IPS DF 4.7 (cell line): ENCODE measurements around the gene RHBDL1.

Experiments used
- DNase-seq: peaks from one replicate; pipeline ENCODE4 v3.0.0-alpha.2; 2013; ENCODE audit warnings: low spot score; ENCODE audit errors: extremely low read depth

RHBDL1 gene

DNA sequence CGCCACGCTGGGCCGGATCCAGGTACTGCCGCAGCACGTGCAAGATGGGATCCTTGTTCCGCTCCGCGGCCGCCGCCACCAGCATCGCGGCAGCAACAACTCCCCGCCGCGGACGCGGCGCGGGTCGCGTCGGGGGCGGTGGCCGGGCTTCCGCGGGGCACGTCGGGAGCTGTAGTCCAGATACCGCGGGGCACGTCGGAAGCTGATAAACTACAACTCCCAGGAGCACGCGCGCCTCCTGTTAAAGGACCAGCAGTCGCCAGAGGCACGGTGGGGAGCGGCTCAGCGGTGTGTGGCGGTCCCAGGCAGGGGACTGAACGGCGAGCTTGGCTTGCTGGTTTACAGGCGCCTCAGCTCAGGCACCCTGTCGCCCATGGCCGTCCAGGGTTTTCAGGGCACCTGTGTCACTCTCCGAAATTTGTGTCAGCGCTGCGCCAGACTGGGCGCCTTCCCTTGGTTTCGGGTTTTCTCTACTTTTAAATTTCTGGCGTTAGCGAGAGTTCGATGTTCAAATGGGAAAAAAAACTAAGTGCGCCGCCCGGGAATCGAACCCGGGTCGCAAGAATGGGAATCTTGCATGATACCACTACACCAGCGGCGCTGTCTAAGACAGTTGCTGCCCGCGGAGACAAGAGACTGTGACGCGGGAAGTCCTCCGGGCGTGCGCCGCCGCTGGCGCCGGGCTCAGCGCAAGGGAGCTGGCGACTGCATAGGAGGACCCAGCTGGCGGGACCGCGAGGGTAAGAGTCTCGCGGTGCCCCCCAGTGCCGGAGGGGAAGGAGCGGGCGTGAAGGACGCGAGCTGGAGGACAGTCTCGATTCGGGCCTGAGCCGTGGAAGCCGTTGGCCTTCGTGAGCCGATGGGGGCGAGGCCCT, 39.0 kb upstream of the RHBDL1 start, which contains the start of gene METTL26:
METTL26 (minus strand) TSS at position 100 of the 875 bp plus-strand sequence; CDS start at position 85, 15 bp downstream.
- DNase-seq, result no peak

DNA sequence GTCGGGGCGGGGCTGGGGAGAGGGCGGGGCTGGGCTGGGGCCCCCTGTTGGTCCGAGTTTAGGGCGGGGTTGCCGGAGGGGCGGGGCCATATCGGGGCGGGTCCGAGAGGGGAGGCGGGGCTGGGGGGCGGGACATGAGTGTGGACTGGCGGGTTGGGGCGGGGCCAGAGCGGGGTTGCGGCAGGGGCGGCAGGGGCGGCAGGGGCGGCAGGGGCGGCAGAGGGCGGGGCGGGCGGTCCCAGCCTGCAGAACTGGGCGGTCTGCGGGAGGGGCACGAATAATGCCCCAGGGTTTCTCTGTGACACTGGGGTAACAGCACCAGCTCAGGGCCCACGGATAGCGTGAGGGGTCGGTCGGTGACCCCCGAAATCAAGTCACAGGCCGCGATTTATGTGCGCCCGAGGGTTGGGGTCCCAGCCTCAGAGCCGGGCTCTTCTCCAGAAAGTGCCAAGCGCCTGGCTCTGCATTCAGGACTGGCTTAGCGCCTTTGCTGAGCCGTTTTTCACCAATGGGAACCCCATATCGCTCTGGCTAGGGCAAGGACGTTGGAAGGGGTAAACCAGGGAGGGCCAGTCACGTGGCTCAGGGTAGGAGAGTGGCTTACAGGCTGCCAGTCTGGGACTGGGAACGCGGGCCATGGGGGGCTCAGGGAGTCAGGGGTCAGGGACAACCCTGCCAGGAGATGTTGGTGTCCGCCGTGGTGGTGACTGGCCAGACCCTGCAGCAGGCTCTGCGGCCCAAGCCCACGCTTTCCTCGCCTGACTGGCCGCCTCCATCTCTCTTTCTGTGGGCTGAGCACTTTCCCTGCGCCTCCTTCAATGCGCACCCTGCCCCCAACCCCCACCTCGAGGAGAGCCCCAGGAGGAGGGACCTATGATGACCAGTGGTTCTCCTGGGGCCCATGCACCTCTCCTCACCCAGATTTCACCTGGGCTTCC, 38.1 kb upstream of the RHBDL1 start:
- no peak for DNase-seq

DNA sequence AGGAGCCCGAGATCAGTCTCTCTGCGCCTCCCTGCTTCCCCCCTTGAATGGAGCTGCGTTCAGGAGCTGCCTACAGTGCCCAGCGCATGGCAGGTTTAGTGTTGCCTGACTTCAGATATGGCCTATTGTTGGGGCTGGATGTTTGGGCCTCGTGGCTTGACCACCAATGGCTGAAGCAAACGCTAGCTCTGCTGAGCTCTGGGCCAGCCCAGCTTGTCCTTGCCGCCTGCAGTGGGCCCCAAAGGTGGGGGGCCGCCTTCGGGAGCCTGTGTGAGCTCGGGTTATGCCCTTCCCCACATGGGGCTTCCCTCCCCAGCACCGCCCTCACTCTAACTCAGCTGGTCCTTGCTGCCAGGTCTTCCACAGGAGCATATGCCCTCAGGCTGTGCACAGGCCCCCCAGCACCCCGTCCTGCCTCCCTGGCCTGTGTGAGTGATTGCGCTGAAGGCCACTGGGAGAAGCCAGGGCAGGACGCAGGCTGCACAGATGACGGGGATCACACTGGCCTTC, 37.4 kb upstream of the RHBDL1 start:
- no peak for DNase-seq

DNA sequence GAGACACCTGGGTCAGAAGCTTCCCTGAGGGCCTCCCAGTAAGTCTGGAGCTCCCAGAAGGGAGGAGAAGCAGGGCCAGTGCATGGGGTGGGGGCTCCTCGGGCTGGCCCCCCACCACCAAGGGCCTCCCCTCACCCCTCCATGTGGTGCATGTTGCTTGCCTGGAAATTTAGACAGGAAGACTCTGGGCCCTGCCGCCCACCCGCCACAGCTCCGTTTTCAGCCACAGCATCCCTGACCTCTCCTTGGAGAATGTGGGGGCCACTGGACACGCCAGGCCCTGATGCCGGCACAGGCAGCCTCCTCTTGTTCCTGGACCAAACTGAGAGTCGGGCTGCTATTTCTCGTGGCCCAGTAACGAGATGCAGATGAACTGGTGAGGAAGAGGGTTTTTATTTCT, 36.6 kb upstream of the RHBDL1 start:
- DNase-seq, result no peak

DNA sequence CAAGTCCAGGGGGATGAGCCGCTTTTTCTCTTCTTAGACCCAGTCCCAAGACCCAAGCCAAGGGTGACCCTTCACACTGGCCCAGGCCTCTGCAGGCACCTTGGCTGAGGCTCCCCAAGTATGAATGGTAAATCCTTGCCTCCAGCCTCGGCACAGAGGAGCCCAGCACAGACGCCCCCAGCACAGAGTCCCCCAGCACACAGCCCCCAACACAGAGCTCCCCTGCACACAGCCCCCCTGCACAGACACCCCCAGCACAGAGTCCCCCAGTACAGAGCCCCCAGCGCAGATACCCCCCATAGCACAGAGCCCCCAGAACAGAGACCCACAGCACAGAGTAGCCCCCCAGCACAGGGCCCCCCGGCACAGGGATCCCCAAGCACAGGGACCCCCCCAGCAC, 34.9 kb upstream of the RHBDL1 start:
- no peak for DNase-seq

DNA sequence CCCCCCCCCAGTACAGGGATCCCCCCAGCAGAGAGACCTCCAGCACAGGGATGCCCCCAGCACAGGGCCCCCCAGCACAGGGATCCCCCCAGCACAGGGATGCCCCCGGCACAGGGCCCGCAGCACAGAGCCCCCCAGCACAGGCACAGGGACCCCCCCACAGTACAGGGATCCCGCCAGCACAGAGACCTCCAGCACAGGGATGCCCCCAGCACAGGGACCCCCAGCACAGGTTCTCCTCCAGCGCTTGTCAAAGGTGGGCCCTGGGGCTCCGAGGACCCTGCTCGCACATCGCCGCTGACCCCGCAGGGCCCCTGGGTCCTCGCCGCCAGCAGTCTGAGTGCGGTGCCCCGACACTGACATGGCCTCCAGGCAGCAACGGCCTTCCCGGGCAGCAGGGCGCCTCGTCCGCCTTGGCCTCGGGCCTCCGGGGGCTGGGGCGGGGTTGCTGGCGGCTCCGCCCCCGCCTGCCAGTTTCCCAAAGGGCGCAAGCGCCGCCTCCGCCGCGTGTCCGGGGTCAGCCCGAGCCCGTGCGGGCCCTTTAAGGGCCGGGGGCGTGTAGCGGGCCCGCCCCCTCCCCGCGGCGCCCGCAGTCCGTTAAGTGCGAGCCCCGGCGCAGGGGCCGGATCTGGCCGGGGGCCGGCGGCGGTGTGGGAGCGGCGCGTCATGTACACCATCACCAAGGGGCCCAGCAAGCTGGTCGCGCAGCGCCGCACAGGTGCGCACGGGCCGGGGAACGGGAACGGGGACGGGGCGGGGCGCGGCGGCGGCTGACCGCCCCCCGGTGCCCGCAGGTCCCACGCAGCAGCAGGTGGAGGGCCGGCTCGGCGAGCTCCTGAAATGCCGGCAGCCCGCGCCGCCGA, 33.9 kb upstream of the RHBDL1 start, which contains the start of gene MCRIP2:
MCRIP2 (plus strand) TSS at position 503 of the 863 bp plus-strand sequence; CDS start at position 667, 164 bp downstream.
- no peak for DNase-seq

DNA sequence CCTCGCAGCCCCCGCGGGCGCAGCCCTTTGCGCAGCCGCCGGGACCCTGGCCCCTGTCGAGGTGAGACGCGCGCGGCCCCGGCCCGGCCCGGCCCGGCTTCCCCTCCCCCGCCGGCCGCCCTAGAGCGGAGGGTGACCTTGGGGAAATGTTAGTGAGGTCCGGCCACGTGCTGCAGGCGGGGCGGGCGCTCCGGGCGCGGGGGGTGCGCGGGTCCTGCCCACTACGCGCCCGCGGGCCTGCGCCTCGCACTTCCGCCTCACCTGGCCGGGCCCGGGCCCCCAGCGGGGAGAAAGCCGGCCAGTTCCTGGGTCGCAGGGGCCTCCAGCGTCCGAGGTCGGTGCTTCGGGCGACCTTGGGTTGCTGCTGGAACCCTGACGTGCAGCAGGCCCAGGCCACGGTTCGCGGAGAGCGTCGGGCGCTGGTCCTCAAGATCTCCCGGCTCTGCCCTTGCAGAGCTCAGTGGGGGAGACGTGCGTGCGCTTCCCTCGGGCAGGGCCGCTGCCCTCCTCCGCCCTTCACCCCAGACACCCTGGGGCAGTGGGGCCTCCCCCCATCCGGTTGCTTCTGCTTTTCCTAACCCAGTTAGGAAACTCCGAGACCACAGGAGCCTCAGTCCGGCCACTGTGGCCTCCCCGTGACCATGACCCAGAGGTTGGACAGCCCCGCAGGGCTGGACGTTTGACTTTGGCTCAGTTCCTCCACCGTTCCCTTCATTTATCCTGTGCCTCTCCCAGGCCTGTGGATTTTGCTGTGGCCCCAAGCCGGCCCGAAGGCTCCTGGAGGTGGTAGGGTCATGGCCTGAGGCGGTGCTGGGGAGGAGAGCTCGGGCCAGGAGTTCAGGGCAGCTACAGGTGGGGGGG, 33.1 kb upstream of the RHBDL1 start:
- DNase-seq, result no peak

DNA sequence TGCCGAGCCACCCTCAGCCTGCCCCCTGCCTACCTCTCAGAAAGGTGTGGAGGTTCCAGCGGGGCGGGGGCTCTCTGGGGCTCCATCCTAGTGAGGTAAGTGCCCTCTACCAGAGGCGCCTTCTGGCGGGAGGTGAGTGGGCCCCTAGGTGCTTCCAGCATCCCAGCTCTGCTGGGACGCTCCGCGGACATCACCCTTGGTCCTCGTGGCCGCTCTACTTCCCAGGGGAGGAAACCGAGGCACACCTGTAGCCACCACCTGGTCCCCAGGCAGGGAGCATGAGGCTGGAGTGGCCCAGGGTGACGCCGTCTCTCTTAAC, 32.5 kb upstream of the RHBDL1 start:
- DNase-seq, result no peak

DNA sequence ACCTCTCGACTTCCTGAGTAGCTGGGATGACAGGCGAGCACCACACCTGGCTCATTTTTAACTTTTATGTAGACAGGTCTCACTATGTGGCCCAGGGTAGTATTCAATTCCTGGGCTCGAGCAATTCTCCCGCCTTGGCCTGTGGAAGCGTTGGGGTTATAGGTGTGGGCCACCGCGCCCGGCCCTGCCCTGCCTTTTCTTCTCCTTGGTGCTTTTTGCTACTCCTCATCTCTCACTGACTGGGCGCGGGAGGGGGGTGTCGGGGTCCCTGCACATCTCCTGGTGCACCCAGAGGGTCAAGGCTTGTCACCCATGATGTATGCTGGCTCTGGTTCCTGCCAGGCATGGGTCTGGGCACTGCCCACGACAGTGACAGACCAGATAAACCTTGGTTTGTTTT, 30.9 kb upstream of the RHBDL1 start:
- no peak for DNase-seq

DNA sequence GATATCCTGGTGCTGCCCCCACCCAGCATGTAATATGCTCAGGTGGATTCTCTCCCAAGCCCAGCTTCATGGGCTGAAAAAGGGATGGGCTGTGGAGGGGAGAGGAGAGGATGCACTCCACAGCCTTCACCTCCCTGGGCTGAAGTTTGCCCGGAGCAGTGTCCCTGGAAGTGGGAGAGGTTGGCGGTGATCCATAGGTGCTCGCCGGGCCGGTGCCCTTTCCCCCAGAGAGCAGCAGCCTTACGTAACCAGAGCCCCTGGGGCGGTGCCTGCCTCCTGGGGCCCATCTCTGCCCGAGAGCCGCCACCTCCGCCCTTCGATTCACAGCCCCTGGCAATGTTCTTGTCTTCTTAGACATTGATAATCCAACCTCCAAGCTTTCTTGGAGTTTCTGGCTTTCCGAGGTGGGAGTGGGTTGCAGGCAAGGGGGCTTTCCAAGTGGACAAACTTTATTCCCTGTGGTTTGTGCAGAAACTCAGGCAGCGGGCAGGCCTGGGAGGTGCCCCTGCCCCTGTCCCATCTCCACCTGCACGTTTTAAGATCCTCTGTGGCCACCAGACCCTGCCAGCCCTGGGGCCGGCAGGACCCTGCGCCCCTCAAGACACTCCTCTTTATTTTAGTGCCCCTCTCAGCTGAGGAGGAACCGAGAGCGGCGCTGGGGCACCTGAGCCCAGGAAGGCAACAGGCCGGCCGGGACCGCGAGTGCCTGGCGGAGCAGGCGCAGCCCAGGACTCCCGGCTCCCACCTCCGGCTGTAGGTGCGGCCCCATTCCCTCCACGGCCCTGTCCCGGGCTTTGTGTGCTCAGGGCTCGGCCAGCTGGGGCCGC, 29.4 kb upstream of the RHBDL1 start:
- DNase-seq, result no peak

DNA sequence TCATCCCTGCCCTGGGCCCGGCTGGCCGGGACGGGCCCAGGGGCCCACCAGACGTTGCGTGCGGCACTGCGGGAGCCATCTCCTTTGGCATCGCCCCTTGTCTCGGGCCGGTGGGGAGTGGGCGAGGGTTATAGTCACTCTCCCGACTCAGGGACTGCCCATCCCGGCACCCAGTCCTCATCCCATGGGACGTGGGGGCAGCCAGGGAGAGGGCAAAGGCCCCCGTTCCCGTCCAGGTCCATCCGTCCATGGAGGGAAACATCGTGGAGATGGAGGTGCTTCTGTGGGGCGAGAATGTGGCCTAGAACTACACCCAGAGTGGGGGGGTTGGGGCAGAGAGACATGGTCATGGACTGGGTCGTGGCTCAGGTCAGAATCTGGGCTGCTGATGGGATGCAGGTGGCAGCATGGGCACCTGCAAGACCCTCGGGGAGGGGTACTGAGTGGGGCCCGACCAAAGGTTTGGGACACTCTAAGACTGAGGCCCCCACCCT, 28.7 kb upstream of the RHBDL1 start:
- DNase-seq, result no peak

DNA sequence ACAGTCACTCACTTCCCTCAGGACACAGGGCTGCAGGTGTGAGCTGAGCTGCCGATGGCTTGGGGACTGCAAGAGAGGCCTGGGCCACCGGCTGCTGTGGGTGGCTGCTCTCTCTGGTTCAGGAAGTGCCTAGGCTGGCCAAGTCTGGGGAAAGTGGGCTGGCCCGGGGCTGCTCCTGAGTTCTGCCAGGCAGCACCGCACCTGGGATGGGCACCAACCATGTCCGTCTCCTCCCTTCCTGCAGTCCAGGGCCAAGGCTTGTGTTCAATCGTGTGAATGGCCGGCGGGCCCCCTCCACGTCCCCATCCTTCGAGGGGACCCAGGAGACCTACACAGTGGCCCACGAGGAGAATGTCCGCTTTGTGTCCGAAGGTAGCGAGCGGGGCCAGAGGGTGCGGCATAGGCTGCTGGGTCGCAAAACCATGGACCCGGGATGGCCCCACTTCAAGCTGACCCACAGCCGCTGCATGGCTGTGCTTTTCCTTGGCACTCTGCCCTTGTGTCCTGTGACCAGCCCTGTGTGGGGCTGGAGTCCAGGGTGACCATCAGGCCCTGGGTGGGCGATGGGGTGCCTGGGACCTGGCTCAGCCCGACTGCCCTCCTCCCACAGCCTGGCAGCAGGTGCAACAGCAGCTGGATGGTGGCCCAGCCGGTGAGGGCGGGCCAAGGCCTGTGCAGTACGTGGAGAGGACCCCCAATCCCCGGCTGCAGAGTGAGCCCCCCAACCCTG, 28.1 kb upstream of the RHBDL1 start:
- DNase-seq, result no peak

DNA sequence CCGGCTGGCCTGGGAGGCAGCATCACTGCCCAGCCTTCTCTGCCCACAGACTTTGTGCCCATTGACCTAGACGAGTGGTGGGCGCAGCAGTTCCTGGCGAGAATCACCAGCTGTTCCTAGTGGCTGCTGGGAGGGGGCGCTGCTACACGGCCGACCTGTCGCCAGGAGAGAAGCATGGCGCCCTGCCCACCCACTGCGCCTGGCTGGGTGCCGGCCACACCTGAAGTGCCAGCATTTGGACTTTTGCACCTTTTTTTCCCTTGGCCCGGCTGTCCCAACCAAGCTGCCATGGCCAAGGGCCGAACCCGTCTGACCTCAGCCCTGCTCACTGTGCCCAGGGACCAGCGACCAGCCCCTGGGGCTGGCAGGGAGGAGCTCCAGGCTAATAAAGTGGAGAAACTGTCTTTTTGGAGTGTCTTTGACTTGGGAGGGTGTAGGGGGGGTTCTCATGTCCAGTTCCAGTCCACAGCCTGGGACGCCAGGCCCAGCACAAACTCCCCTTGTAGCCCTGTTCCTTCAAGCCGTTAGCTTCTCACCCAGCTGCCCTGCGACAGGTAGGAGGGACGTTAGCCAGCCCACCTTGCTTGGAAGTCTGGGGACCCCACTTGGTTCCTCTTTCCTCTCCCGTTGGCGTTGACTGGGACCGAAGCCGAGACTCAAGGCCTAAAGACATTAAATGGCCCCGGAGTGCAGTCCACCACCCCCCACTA, 27.2 kb upstream of the RHBDL1 start:
- DNase-seq, result no peak

DNA sequence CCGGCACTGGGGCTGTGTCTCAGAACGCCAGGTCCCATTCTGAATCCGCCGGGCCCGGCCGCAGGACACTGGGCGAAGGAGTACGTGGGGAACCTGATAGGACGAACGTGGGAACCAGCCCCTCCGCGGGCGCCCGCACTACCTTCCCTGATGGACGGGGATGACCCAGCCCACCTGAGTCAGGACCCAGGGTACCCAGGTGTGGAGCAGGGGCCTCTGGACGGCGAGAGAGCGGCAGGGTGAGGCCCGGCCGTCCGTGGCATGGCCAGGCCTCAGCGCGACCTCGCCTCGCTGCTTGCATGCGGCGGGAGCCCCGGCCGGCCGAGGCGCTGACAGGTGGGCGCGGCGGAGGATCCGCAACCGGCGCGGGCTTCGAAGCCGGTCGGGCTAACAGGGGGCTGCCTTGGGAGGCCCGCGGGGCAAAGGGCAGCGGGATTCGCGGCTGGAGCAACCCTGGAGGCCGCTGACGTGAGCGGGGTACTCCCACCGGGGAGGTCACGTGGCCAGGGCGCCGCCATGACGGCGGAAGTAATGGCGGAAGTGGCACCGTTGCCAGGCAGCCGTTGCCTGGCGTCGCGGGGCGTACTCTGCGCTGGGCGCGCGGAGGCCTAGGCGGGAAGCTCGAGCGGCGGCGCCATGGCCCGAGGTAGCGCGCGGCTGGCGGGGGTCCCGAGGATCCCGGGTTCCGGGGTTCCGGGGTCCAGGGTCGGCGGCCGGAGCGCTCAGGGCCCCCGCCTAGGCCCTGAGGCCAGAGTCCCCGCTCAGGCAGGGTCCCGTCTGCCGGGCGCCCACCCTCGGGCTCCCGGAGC, 26.5 kb upstream of the RHBDL1 start, which contains the start of gene WDR90:
WDR90 (plus strand) TSS at position 585 of the 809 bp plus-strand sequence; CDS start at position 637, 52 bp downstream.
- DNase-seq, result no peak

DNA sequence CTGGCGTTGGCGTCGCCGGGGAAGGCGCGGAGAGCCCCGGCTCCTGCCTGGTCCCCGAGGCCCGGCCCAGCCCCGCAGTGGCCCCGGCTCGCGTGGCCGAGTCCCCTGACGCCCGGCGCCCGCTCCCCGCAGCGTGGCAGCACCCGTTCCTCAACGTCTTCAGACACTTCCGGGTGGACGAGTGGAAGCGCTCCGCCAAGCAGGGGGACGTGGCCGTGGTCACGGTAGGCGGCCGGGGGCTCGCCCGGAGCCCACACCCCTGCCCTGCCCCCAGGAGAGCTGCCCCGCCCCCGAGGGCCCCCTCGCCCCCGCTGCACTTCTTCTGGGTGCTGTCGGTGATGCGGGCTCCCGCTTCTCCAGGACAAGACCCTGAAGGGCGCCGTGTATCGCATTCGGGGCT, 25.8 kb upstream of the RHBDL1 start:
- no peak for DNase-seq

DNA sequence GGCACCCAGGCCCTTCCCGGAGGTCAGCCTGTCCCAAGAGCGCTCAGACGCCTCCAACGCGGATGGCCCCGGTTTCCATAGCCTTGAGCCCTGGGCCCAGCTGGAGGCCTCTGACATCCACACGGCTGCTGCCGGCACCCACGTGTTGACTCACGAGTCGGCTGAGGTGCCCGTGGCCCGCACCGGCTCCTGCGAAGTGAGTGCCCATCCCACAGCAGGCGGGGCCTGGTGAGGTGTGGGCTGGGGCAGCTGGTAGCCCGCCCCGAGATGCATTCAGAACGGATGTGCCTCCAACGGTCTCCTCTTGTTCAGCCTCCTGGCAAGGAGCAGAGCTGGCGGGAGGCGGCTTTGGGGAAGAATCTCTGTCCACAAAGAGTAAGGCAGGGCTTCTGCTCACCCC, 23.6 kb upstream of the RHBDL1 start:
- DNase-seq, result no peak
